ENCODE data around the gene SUGCT.

DNA sequence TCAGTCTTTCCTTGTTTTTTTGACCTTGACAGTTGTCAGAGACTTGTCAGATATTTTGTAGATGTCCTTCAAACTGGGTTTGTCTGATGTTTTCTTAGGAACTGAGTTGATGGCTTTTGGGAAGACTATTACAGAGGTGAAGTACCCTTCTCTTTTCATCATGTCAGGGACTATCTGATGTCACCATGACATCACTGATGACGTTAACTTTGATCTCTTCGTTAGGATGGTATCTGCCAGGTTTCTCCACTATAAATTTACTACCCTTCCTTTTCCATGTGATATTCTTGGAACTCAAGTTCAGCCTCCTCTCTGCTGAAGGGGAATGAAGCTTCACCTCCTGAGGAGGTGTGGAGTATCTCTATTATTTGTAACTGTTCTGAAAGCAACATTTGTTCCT, 78.5 kb downstream of the SUGCT start:
- TF ChIP-seq SIN3A (IDR thresholded peaks at IDR 0.05; ENCODE audit: borderline replicate concordance, insufficient read depth, low read length) = no peak
- TF ChIP-seq TAF1 (IDR thresholded peaks at IDR 0.05; ENCODE audit: borderline replicate concordance, insufficient read depth, low read length) = no peak
- TF ChIP-seq POLR2AphosphoS5 (IDR thresholded peaks at IDR 0.05; ENCODE audit: low read depth, low read length) = no peak
